ENCODE results near the gene CHRNA1.

CHRNA1 gene

DNA sequence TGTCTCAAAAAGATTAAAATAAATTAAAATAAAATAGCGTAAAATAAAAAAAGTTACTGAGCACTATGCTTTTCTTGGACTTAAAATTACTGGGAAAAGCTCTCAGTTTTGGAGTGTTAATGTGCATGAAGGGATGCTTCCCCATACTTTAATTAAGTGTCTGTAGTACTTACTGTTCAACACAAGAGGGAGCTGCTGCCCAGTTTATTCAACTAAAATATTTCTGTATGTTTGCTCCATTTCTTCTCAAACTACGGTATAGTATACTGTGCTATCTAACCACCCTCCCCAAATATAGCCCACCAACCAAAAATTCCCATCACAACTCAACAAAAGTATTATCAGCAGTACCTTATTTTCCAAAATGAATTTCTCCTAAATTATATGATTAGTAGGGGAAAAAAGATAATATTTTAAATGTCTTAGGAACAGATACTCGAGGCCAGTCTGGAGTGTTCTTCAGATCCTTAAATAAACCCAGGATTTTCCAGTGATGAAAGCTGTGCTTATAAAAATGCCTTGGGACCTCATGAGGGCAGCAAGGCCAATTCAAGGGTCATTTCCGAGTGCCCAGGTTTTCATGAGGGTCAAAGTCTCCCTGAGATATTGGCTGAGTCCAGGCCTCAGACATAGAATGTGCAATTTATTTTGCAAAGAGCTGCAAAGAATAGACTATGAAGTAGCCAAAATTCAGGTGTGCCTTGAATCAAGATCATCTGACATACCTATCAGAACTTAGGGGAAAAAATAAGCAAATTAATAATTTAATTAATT lies 64.1 kb downstream of the CHRNA1 start:
- no peak for DNase-seq (ENCODE audit: extremely low read depth, insufficient read length)
- no peaks in the 10 kb centered on the region for H3K27me3 ChIP-seq (replicated peaks; ENCODE audit: control insufficient read depth, insufficient read depth, low read length)
- no peak overlapping the region for H3K4me3 ChIP-seq (replicated peaks; ENCODE audit: low read depth, low read length)
- no peaks in the 10 kb centered on the region for H3K36me3 ChIP-seq (ENCODE audit: control insufficient read depth, insufficient read depth, low read length)
- TF ChIP-seq, protein P1, sequence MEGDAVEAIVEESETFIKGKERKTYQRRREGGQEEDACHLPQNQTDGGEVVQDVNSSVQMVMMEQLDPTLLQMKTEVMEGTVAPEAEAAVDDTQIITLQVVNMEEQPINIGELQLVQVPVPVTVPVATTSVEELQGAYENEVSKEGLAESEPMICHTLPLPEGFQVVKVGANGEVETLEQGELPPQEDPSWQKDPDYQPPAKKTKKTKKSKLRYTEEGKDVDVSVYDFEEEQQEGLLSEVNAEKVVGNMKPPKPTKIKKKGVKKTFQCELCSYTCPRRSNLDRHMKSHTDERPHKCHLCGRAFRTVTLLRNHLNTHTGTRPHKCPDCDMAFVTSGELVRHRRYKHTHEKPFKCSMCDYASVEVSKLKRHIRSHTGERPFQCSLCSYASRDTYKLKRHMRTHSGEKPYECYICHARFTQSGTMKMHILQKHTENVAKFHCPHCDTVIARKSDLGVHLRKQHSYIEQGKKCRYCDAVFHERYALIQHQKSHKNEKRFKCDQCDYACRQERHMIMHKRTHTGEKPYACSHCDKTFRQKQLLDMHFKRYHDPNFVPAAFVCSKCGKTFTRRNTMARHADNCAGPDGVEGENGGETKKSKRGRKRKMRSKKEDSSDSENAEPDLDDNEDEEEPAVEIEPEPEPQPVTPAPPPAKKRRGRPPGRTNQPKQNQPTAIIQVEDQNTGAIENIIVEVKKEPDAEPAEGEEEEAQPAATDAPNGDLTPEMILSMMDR (IDR thresholded peaks at IDR 0.05; ENCODE audit: insufficient read depth, low read length, poor library complexity, severe bottlenecking): peak; percentile 62

All from GM06990 (cell line).